Motor neuron (in vitro differentiated cells): Measurements from ENCODE around the gene CLTA. TPM values are rescaled to one million over a fixed set of nuclear protein-coding genes. Genes with fewer than 3 reads are reported as not detected.

Experiments
- ATAC-seq, 8 experiments: fragments of 200-7000 bp; cut with Tn5 transposase; replicated peaks in 6 of 8; 2 replicates each; pipeline ENCODE4 v1.8.0; 2021; ENCODE audit warnings: mild to moderate bottlenecking in 8 of 8, moderate library complexity in 8 of 8
- H3K27ac ChIP-seq, 2 donors: fragments of 250-450 bp; sonication (Bioruptor Pico); 2 replicates each; pipeline ENCODE4 v1.9.0; 2021; ENCODE audit warnings: antibody characterized with exemption in 2 of 2, mild to moderate bottlenecking in 2 of 2, moderate library complexity in 1 of 2
- H3K4me1 ChIP-seq, 2 donors: fragments of 250-450 bp; sonication (Bioruptor Pico); replicated peaks in 1 of 2; 2 replicates each; pipeline ENCODE4 v1.6.1; 2021; ENCODE audit warnings: antibody characterized with exemption in 2 of 2, mild to moderate bottlenecking in 2 of 2, moderate library complexity in 1 of 2
- H3K4me3 ChIP-seq, 5 donors: fragments of 250-450 bp; sonication (Bioruptor Pico); 2 replicates each; pipeline ENCODE4 v1.9.0; 2021; ENCODE audit warnings: antibody characterized with exemption in 5 of 5, mild to moderate bottlenecking in 5 of 5, moderate library complexity in 4 of 5
- WGBS, 10 experiments: fragments of 450-650 bp; shearing (Covaris generic); methylation state at CpG; one replicate each; pipeline ENCODE4 v1.0.0; 2022; 5-methylcytosine and 5-hydroxymethylcytosine counted together
- in situ Hi-C, 9 experiments: fragments of 400-800 bp; cut with MboI; loops; one replicate each; pipeline ENCODE4 v1.15.0; 2021; ENCODE audit warnings: low sequenced_read_pairs in 9 of 9, low pct_unique_long_range_greater_than_20kb in 2 of 9; ENCODE audit not compliant: unreplicated experiment in 9 of 9
- total RNA-seq, 8 experiments: library from RNA; unstranded; fragments of 300-600 nt; gene quantifications; 2 replicates each; pipeline versions ENCODE4 v1.2.3 to v1.2.4, GENCODE V29; 2022

CLTA gene
- total RNA-seq, result 100 to 1,000 TPM; 131 to 258 (median 158) TPM

GRCh38 chr9:36190388-36191289 is at the start of gene CLTA:
CLTA (plus strand) TSS chr9:36190921; CDS start chr9:36191057, 136 bp downstream.
- in situ Hi-C loops, result loop anchor here in 1 of 9 experiments (25.0 kb wide), 1 partner anchor 97 kb away; no protein-coding TSS in a partner anchor
- 0 to 1% (median 0%) methylated on average over 3 to 32 of the region's 68 CpGs; no CpG with 5 or more reads in 1 of the 10 experiments for WGBS, 10 experiments
- Histone ChIP-seq H3K4me1 (peaks cover 17 to 25% of the 10 kb centered on the region in 2 donors), H3K27ac (peak within 1 kb of the TSS; percentile 72 to 77), H3K4me3 (peak within 1 kb of the TSS; percentile 76 to 97 (median 79))
- ATAC-seq, result peak; percentile 92 to 99 (median 98)

GRCh38 chr9:36141288-36141687 is 49.4 kb upstream of the CLTA start:
- H3K4me1 ChIP-seq, result peaks cover 0 to 17% of the 10 kb centered on the region in 2 donors
- 19 to 100% (median 78%) methylated on average over 1 to 4 of the region's 4 CpGs for WGBS, 10 experiments
- peak in 1 of 8 experiments; percentile 19 for ATAC-seq
- no peak overlapping the region for H3K4me3 ChIP-seq
- no peak overlapping the region for H3K27ac ChIP-seq
- in situ Hi-C loops, result no loop called here

GRCh38 chr9:36141761-36142160 is 49.0 kb upstream of the CLTA start:
- no peak for ATAC-seq
- in situ Hi-C loops, result no loop called here
- no peak overlapping the region for H3K4me3 ChIP-seq
- no peak overlapping the region for H3K27ac ChIP-seq
- 78 to 100% (median 86%) methylated on average over 1 to 4 of the region's 7 CpGs; no CpG with 5 or more reads in 6 of the 10 experiments for WGBS, 10 experiments
- peaks cover 0 to 17% of the 10 kb centered on the region in 2 donors for H3K4me1 ChIP-seq

- H3K27ac ChIP-seq, result no peak overlapping the region
- in situ Hi-C loops, result no loop called here
- 17 to 94% (median 72%) methylated on average over 1 to 6 of the region's 12 CpGs; no CpG with 5 or more reads in 1 of the 10 experiments for WGBS, 10 experiments
- H3K4me1 ChIP-seq, result peaks cover 0 to 15% of the 10 kb centered on the region in 2 donors
- ATAC-seq, result peak in 3 of 8 experiments; percentile 10 to 26 (median 25)
- no peak overlapping the region for H3K4me3 ChIP-seq
These were observed 48.0 kb upstream of the CLTA start for GRCh38 chr9:36142510-36143244.

GRCh38 chr9:36143245-36143641 is 47.5 kb upstream of the CLTA start:
- H3K4me3 ChIP-seq, result no peak overlapping the region
- in situ Hi-C loops, result no loop called here
- peaks cover 0 to 13% of the 10 kb centered on the region in 2 donors for H3K4me1 ChIP-seq
- WGBS, 10 experiments, result 17 to 93% (median 59%) methylated on average over 1 to 8 of the region's 13 CpGs; no CpG with 5 or more reads in 3 of the 10 experiments
- H3K27ac ChIP-seq, result no peak overlapping the region
- no peak for ATAC-seq

GRCh38 chr9:36144309-36145232 is 46.1 kb upstream of the CLTA start:
- in situ Hi-C loops, result no loop called here
- no peak for ATAC-seq
- Histone ChIP-seq H3K27ac (no peak overlapping the region), H3K4me1 (peaks cover 0 to 8% of the 10 kb centered on the region in 2 donors), H3K4me3 (no peak overlapping the region)
- WGBS, 10 experiments, result 80 to 100% (median 95%) methylated on average over 1 to 6 of the region's 12 CpGs; no CpG with 5 or more reads in 3 of the 10 experiments

- Histone ChIP-seq H3K4me3 (no peak overlapping the region), H3K4me1 (peaks cover 0 to 4% of the 10 kb centered on the region in 2 donors), H3K27ac (no peak overlapping the region)
- ATAC-seq, result no peak
- 83 to 100% (median 90%) methylated on average over 1 to 4 of the region's 4 CpGs; no CpG with 5 or more reads in 2 of the 10 experiments for WGBS, 10 experiments
- in situ Hi-C loops, result no loop called here
These were observed 44.8 kb upstream of the CLTA start for GRCh38 chr9:36145970-36146369.

- 20 to 100% (median 89%) methylated on average over 1 to 4 of the region's 10 CpGs; no CpG with 5 or more reads in 6 of the 10 experiments for WGBS, 10 experiments
- no peak overlapping the region for H3K27ac ChIP-seq
- peaks cover 0 to 4% of the 10 kb centered on the region in 2 donors for H3K4me1 ChIP-seq
- no peak overlapping the region for H3K4me3 ChIP-seq
- no peak for ATAC-seq
- in situ Hi-C loops, result no loop called here
These were observed 44.1 kb upstream of the CLTA start for GRCh38 chr9:36146651-36147050.

GRCh38 chr9:36147441-36148175 is 43.1 kb upstream of the CLTA start:
- WGBS, 10 experiments, result 40 to 100% (median 95%) methylated on average over 1 to 8 of the region's 14 CpGs; no CpG with 5 or more reads in 2 of the 10 experiments
- ATAC-seq, result no peak

GRCh38 chr9:36148311-36149051 is 42.2 kb upstream of the CLTA start:
- peak; percentile 61 to 96 (median 82) for ATAC-seq
- H3K4me1 ChIP-seq, result peaks cover 0 to 4% of the 10 kb centered on the region in 2 donors
- no peak overlapping the region for H3K27ac ChIP-seq
- 0 to 100% (median 76%) methylated on average over 2 to 11 of the region's 14 CpGs; no CpG with 5 or more reads in 3 of the 10 experiments for WGBS, 10 experiments
- no peak overlapping the region for H3K4me3 ChIP-seq
- in situ Hi-C loops, result no loop called here

More at GRCh38 chr9:36147441-36148175, 43.1 kb upstream of the CLTA start:
- Histone ChIP-seq H3K27ac (no peak overlapping the region), H3K4me3 (no peak overlapping the region), H3K4me1 (peaks cover 0 to 4% of the 10 kb centered on the region in 2 donors)
- in situ Hi-C loops, result no loop called here

- H3K27ac ChIP-seq, result no peak overlapping the region
- 93 to 100% methylated on average over 2 to 3 of the region's 4 CpGs; no CpG with 5 or more reads in 8 of the 10 experiments for WGBS, 10 experiments
- H3K4me1 ChIP-seq, result peaks cover 3 to 7% of the 10 kb centered on the region in 2 donors
- in situ Hi-C loops, result no loop called here
- H3K4me3 ChIP-seq, result no peak overlapping the region
- ATAC-seq, result peak in 3 of 8 experiments; percentile 20 to 26 (median 22)
These were observed 41.5 kb upstream of the CLTA start for GRCh38 chr9:36149197-36149596.
